ENCODE measurements around the gene OSBPL2. TPM values are rescaled to one million over a fixed set of nuclear protein-coding genes. Genes with fewer than 3 reads are reported as not detected.

OSBPL2 gene
- total RNA-seq, 1 donor from 2014 or later, result 39.0 TPM

DNA sequence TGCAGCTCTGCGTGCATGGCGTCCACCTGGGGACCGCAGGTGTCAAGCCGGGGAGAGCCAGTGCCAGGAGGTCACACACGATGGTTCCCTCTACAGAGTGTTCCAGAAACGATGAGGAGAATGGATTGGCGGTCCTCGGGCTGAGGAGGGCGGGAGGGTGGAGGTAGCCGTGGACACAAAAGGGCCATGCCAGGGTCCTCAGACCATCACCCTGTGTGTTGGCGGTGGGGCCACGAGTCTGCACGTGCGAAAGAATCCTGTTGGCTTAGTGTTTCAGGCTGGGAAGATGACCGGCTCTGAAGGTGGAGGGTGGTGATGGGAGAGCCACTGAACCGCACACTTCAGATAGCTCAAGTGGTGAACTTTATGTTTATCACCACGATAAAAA lies 31.9 kb upstream of the OSBPL2 start:
- DNase-seq, result no peak

DNA sequence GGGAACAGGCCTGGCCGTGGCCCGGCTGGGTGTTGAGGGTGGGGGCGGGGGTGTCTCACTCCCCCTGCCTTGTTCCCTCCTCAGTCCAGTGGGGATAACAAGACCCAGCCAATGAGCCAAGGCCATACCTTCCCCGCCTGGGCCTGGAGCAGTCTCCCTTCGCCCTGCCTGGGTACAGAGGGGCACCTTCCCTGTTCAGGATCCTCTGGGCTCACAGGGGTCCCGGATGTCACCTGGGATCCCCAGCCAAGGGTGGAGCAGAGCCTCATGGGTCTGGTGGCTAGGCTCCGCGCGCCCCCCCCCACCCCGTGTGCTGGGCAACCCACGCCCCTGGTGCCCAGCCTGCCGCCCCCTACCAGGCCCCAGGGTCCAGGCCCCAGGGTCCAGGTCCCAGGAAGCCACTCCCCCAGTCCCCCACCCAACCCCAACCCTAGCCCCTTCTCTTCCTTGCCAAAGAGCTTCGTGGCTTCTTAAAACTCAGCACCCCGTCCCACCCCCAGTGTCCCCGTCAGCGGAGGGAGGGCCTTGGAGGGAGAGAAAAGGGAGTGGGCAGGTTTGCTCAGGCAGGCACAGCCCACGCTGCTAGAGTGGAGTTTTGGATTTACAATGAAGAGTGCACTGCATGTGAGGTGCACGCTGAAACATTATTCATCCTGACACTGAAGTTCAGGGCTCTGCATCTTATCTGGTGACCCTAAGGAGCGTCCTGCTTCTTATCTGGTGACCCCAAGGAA lies 30.1 kb upstream of the OSBPL2 start:
- no peak for DNase-seq

DNA sequence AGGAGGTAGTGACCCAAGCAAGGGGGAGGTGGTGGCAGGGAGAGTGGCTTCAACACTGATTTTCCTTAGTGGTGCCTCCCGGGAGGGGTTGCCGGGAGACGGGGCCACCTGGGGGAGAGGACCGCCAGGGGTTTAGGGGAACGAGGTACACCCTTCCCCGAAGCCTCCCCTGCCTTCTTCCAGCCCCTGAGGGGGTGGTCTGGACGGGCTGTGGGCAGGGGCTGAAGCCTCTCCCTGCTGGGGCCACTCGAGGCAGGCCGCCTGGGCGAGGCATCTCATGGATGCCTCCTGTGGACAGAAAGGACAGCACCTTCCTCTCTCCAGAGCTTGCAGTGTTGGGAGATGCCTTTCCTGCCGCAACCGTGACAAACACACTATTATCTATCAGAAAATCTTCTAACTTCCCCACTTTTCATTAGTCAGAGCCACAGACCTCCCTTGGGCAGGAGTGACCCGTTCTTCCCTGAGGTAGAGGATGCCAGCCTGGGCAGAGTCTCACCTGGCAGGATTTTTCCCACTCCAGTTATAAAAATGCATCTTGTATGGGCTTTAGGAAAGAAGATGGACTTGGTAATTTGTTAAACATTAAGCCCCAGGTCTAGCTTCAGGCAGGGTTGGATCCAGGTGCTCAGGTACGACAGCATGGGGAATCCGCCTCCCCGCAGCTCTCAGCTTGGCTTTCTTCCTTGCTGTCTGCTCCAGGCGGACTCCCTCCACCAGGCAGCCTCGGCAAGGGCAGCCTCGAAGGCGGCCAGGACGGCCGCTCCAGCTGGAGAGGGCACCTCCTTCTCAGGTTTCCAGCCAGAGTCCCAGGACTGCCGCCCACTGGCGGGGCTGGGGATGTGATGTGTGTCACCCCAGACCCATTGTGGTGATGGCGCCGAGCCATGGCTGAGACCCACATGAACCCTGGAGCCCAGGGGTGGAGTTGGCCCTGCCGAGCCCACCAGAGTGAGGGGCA lies 29.2 kb upstream of the OSBPL2 start:
- no peak for DNase-seq

DNA sequence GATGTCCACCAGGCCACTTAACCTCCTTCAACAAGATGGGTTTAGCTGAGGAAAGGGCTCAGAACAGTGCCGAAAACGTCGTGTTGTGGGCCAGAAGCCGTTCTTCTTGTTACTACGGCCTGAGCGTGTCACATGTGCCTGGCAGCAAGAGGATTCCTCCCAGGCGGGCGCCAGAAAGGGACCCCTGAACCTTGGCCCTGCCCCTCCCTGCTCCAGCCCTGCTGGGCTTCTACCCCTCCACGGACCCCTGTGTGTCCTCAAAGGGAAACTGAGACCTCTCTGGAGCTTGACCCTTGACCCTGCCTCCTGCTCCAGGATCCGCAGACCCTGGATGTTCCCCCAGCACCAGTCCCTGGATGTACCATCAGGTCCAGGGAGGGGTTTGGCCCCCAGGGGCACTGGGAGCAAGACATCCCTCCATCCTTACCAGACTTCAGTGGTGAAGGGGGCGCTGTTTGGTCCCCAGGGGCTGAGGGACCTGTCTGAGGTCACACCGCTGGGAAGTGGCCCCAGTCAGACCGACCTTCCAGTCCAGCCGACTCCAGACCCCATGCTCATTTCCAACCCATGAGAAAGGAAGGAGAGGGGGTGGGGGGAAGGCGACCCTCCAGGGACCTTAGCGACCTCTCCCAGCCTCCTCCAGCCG lies 28.3 kb upstream of the OSBPL2 start:
- DNase-seq, result no peak

DNA sequence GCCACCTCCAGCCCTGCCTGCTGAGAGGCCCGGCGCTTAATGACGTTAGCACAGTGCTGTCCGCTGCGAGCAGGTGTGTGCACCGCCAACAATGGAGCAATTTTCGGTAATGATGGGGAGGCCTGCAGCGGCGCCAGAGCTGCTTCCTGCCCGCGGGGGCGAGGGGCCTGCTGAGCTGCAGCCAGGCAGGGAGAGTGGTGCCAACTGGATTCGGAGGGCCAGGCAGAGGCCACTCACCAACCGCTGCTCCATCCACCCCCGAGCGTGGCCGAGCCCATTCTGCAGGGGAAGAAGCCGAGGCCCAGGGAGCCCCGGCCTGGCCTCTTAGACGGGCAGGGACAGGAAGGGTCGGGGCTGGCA lies 27.8 kb upstream of the OSBPL2 start:
- no peak for DNase-seq

DNA sequence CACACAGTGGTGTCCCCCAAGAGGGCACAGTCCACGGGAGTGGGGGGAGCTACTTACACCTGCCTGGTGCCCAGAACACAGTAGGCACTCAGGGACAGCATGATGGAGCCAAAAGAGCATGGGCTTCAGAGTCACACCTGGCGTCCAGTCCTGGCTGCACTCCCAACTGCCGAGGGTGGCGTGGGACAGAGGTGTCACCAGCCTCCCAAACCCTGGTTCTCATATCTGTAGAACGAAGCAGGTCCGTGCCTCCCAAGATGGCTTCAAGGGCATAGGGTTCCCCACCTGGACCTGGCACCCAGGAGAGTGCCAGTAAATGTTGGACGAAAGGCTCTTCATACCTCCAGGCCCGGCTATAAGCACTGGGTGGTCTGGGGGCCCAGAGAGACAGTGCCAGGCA lies 27.1 kb upstream of the OSBPL2 start:
- DNase-seq, result no peak

DNA sequence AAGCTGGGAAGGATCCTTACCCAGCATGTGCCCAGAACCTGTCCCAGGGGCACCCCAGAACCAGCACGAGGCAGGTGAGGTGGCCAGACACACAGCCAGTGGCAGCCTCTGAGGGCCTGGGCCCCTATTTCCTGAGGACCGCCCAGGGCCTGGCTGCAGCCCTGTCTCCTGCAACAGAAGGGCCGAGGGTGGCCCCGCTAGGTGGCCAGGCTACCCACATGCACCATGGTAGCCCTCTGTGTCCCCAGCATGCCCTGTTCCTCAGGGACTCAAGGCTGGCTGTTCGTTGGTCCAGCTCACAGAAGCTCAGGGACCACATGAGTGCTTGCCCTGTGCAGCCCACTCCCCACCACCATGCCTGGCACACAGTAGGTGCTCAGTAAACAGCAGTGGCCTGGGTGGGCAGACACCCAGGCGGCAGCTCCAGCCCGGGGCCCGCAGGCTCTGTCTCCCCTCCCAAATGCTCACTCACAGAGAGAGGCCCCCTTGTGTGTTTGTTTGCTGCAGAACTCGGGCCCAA lies 26.5 kb upstream of the OSBPL2 start:
- no peak for DNase-seq

DNA sequence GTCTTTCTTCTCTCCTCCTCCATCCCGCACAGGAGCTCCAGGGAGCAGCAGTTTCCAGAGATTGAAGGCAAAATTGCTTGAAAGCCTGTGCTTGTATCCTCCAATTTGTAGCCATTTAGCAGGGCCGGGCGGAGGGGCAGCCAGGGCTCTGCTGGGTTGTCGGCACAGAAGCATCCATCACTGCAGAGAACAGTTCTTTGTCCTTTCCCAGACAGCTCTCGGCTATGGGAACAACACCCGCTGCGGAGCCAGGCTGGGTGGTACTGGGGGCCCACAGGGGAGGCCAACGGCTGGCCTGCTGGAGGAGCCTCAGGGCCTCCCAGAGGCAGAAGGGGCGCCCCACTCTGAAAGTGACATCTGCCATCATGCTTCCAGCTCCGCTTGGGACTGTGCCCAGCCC lies 26.0 kb upstream of the OSBPL2 start:
- no peak for DNase-seq

DNA sequence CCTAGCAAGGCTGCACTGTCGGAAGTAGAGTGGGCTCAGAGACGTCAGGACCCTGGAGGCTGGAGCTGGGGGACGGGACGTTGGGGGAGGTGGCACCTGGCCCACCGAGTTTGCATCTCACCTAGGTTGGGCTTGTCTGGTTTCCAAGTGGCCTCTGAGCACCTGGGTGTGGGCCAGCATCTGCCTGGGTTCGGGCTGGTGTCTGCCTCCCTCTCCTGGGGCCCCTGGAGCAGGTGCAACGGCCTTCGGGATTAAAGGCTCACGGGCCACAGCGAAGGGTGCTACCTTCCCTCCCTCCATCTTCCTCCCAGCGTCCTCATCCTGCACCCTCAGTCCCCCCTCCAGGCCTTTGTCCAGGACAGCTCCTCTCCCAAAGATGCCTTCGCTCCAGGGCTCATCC lies 24.3 kb upstream of the OSBPL2 start:
- DNase-seq, result no peak

DNA sequence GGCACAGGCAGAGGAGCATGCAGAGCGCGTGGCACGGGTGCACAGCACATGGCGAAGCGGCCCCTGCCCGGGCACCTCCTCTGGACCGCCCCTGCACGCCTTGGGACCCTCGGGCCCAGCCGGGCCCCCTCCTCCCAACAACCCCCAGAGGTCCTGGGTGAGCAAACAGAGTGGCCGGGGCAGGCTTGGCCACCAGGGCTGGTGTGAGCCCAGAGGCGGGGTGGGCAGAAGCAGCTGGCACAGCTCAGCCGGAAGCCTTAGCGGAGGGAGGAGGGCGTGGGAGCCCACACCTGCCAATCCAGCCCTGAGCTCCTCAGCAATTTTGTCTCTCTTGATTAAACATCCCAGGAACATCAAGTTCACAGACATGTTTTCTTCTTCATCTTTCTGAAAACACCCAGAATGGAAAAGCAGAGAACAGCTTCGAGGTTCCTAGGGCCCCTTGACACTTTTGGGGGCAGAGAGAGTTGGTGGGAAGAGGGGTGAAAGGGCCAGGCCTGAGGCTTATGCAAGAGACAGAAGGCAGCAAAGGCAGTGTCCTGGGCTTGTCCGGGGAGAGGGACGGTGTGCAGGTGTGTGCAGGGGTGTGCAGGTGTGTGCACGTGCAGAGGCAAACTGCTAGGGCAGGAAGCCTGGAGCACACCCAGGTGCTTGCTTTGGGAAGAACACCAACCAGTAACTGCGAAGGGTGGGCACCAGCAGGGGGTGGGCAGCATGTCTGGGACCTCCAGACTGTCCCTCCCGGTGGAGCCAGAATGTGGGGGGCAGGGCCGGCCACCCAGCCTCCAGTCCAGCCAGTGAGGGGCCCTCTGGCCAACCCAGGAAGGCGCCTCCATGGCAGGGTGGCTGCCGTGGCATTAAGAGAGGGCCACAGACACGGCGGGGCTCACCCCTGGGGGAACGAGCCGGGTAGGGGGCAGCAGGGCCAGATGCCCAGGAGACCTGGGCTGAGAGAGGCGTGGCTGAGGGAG lies 23.0 kb upstream of the OSBPL2 start:
- no peak for DNase-seq

DNA sequence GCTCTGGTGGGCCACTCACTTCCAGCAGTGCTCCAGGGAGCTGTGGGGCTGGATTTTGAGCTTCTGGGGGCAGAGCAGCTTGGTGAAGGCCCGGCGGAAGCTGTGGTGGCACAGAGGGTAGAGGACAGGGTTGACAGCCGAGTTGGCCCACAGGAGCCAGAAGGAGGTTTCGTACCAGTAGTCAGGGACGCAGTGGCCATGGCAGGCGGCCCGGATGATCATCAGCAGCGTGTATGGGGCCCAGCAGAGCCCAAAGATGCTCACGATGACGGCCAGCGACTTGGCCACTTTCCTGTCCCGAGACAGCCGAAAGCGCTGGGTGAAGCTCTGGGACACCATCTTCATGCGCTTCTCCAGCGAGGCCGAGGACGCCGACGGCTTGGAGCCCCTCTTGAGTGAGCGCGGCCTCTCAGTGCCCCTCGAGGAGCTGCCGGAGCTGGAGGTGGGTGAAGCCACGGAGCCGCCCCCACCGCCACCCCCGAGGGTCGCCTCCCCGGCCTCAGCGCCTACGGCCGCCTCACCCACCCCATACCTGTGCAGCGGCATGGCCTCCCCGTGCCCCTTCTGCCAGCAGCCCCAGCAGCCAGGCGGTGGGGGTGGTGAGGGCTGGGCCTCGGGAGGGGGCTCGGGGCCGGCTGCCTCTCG lies 22.2 kb upstream of the OSBPL2 start:
- no peak for DNase-seq

DNA sequence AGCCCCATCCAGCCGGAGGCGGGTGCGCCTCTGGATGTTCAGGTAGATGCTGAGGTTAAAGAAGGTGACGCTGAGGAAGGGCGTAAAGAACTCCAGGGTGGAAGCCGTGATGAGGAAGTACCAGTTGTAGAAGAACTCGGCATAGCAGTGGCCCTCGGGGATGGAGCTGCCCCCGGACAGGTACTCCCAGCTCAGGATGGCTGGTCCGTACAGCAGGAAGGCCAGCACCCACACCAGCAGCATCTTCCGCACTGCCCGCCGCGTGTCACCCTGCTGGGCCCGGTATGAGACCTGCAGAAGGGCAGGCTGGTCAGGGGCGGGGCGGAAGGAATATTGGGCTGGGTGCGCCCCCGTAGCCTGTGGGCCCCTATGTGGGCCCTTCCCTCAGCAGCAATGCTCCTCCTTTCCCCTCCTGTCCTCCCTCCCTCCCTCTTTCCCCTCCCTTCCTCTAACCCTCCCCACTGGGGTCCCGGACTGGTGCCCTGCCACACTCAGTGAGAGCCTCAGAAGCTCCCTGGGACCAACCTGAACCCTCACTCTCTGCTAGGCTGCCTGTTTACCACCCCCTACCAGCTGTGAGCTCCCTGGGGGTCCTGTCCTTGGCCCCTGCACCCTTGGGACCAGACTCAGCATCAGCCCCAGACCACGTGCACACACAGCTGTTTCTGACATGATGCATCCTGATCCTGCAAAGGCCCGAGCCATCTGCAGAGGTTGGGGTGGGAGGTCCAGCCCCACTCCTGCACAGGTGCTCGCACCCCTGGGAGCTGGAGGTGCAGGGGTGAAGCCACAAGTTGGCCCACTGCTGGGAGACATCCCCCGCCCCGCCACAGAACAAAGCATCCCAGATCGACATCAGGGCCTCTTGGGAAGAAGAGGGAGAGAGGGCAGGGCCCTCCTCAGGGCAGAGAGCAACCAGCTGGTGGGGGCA lies 21.4 kb upstream of the OSBPL2 start:
- DNase-seq, result no peak

DNA sequence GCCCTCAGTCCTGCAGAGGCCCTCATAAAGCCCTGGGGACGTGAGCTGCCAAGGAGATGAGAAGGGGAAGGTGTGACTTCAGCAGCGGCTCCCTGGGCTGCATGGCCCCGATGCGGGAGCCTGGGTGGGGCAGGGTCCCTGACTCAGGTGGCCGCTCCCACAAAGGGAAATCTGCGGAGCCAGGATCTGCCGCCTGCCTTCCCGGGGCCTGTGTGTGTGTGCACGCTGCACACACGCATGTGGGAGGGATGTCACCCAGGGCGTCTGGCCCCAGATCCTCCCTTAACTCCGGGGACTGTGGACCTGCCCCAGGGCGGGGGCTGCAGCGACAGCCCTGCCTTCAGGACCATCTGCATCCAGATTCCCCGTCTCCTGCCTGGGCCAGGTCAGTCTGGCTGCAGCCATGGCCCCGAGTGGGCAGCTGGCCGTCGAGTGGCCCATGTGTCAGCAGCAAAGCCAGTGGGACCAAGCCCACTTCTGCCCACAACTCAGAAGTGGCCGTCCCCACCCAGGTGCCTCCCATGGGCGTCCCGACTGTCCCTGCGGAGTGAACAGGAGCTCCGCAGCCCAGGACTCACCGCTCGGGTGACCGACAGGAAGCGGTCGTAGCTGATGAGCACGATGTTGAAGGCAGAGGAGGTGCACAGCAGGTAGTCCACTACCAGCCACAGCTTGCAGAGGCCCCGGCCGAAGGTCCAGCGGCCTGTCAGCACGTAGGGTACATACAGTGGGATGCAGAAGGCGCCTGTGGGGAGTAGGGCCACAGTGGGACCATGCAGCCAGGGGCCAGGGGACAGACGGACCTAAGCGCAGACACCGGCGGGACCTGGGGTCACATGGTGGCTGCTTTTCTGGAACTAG lies 20.2 kb upstream of the OSBPL2 start:
- no peak for DNase-seq

DNA sequence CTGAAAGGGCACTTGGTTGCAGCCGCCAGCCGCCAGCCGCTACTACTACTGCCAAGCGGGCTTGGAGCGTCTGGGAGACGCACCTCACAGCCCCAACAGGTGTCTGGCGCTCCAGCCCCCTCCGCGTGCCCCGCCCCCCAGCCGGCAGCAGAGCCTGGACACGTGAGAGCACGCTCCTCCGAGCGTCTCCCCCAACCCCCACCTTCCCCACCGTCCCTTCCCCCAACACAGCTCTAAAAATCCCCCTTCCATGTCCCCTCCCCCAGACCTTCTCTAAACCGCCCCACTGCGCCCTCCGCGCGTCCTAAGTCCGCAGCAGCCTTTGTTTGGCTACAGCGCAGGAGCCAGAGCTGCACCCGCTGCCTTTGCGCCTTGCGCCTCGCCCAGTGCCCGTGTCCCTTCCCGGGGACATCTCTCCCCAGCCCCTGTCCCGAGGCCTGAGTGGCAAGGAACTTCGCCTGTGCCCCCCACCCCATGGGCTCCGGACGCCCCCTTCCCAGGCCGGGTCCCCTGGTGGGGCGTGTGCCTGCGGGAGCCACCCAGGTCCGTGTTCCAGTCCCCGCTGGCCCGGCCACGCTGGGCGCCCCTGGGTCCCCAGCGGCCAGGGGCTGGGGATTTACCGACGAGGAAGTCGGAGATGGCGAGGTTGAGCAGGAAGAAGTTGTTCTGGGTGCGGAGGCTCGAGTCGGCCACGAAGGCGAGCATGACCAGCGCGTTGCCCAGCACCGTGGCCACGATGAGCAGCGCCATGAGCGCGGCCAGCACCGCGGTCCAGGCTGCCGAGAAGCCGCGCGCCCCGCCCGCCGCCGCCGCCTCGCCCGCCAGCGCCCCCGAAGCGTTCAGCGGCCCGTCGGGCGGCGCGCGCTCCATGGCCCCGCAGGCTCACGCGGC lies 19.0 kb upstream of the OSBPL2 start:
- no peak for DNase-seq

DNA sequence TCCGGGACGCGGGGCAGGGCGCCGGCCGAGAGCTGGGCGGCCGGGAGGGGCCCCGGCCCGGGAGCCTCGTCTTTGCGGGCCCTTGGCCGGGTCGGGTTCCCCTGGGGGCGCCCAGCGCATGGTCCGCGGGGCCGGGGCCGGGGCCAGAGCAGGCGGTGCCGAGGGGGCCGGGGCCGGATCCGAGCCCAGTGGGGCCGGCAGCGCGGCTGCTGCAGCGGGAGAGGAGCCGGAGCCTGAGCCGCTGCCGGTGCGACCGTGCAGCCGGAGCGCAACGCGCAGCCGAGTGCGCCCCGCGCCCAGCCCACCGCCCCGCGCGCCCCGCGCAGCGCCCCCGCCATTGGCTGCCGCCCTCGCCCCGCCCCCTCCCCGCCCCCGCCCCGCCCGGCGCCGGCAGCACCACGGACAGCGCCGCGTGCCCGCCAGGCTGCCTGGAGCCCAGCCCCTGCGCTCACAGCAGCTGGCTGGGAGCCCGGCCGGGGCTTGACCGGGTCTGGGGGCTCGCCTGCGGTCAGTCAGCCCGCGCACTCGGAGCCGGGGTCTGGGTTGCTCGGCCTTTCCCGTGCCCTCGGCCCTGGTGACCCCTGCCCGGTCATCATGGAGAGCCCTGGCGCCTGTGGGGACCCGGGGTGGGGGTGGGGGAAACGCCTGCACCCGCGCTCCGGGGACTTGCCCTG lies 18.2 kb upstream of the OSBPL2 start, which contains the start of gene HRH3:
Gene HRH3, minus strand, starts transcription at position 287 of the 674 bp plus-strand sequence. CDS start 308 bp downstream, outside the sequence.
- peak; percentile 1 for DNase-seq

DNA sequence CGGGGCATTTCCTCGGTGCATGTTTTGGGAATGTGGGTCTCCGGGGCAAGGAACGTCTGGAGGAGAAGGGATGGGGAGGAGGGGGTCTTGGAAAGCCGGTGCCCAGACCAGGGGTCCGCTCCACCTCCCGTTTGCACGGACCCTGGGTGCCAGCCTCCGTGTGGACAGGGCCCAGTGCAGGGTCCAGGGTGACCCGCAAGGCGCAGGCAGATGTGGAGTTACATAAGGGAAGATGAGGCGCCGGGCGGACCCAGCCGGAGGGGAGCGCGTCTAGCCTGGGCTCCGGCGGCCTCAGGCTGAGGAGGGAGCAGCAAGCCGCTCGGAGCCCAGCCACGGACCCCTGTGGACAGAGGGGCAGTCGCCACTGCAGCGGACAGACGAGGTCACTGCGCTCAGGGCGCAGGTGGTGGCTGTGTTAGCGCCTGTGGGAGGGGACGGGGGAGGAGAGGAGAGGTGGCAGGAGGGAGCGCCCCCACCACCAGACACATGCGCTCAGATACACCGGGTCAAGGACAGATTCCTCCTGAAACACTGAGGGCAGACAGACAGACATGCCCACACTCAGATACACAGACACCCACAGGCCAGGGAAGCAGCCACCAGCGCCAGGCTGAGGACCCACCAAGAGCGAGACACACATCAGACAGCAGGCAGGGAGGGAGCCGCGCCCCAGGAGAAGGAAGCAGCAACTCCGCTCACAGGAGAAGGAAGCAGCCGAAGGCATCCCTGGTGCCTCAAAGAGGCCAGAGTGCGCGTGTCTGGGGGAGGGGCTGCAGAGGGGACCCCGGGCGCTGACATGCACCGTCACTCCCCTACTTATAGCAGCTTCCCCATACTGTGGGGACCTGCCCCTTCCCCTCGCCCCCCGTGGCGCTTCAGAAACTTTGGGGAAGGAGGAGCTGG lies 17.4 kb upstream of the OSBPL2 start:
- no peak for DNase-seq

Data from skin of body (tissue), 2 donors.